PC-3 (cell line): ENCODE measurements around the gene NAV2. TPM values are rescaled to one million over a fixed set of nuclear protein-coding genes. Genes with fewer than 3 reads are reported as not detected.

Experiments
- ATAC-seq: fragments of 200-7000 bp; cut with Tn5 transposase; 2 replicates; pipeline ENCODE4 v1.9.1; 2020; ENCODE audit warnings: mild to moderate bottlenecking, moderate library complexity
- BruUV-seq: library from RNA; stranded (reverse); fragments of 400-500 nt; replicated peaks from 2 replicates; lab custom pipeline; 2021; lab: Mats Ljungman, UMichigan
- CTCF ChIA-PET: fragments of 300-600 bp; sonication (Branson Sonifier 250); formaldehyde crosslinking; loops from one replicate; lab custom pipeline; 2022; ENCODE audit warnings: antibody characterized with exemption; lab: Charles Lee
- POLR2A ChIA-PET: fragments of 300-600 bp; sonication (Branson Sonifier 250); formaldehyde crosslinking; loops from one replicate; lab custom pipeline; 2022; ENCODE audit warnings: antibody characterized with exemption; ENCODE audit not compliant: unreplicated experiment; lab: Charles Lee
- DNase-seq: peaks from one replicate; pipeline ENCODE4 v3.0.0-alpha.2; 2015
- H2AFZ ChIP-seq: fragments of 300-600 bp; sonication (generic); 2 replicates; pipeline ENCODE4 v1.6.0; 2016; ENCODE audit warnings: antibody characterized with exemption, low read length
- H3F3A ChIP-seq: fragments of 300-600 bp; sonication (generic); one replicate; pipeline ENCODE4 v1.6.0; 2017; ENCODE audit warnings: antibody characterized with exemption, low read length, control low read depth, mild to moderate bottlenecking; ENCODE audit not compliant: unreplicated experiment
- H3K27ac ChIP-seq: fragments of 300-600 bp; sonication (generic); 2 replicates; pipeline ENCODE4 v1.5.1; 2016; ENCODE audit warnings: mild to moderate bottlenecking, low read length
- H3K27me3 ChIP-seq: fragments of 300-600 bp; sonication (generic); 2 replicates; pipeline ENCODE4 v1.6.1; 2016; ENCODE audit warnings: low read length, mixed read lengths
- H3K36me3 ChIP-seq: fragments of 300-600 bp; sonication (generic); 2 replicates; pipeline ENCODE4 v1.6.1; 2016; ENCODE audit warnings: low read depth, mixed run types, low read length, mixed read lengths
- H3K4me1 ChIP-seq: fragments of 300-600 bp; sonication (generic); 2 replicates; pipeline ENCODE4 v1.5.1; 2016; ENCODE audit warnings: low read length; ENCODE audit not compliant: insufficient read depth
- H3K4me2 ChIP-seq: fragments of 300-600 bp; sonication (generic); 2 replicates; pipeline ENCODE4 v1.6.0; 2016; ENCODE audit warnings: low read length
- H3K4me3 ChIP-seq: fragments of 300-600 bp; sonication (generic); 2 replicates; pipeline ENCODE4 v1.5.1; 2016; ENCODE audit warnings: mild to moderate bottlenecking, low read length, mixed read lengths
- H3K79me2 ChIP-seq: fragments of 300-600 bp; sonication (generic); 2 replicates; pipeline ENCODE4 v1.6.1; 2017; ENCODE audit warnings: low read length, mixed read lengths
- H3K9ac ChIP-seq: fragments of 300-600 bp; sonication (generic); 2 replicates; pipeline ENCODE4 v1.6.0; 2016; ENCODE audit warnings: mild to moderate bottlenecking, low read length
- H3K9me2 ChIP-seq: fragments of 300-600 bp; sonication (generic); replicated peaks from 2 replicates; pipeline ENCODE4 v1.6.1; 2016; ENCODE audit warnings: mixed run types, low read length, mixed read lengths
- H3K9me3 ChIP-seq: fragments of 300-600 bp; sonication (generic); 2 replicates; pipeline ENCODE4 v1.6.1; 2016; ENCODE audit warnings: low read length, mixed read lengths
- H4K20me1 ChIP-seq: fragments of 300-600 bp; sonication (generic); 2 replicates; pipeline ENCODE4 v1.6.1; 2016; ENCODE audit warnings: low read length, mixed read lengths
- EZH2 ChIP-seq: fragments of 300-600 bp; sonication (generic); IDR thresholded peaks from one replicate; pipeline ENCODE4 v1.6.1; 2017; ENCODE audit warnings: antibody characterized with exemption, mild to moderate bottlenecking, low read length; ENCODE audit not compliant: unreplicated experiment
- EZH2phosphoT487 ChIP-seq: fragments of 300-600 bp; sonication (generic); IDR thresholded peaks from 2 replicates; pipeline ENCODE4 v1.6.1; 2018; ENCODE audit warnings: mild to moderate bottlenecking, antibody characterized with exemption, low read length, borderline replicate concordance
- intact Hi-C: fragments of 100-400 bp; cut with micrococcal nuclease; formaldehyde crosslinking; loops from 2 replicates; pipeline ENCODE4 v1.9.0; 2023
- total RNA-seq: library from RNA; depleted of rRNA; stranded (reverse); fragments of >200 nt; gene quantifications from 2 replicates; pipeline ENCODE4 v1.2.3, GENCODE V29; 2014
- TF ChIP-seq, protein P1 (sequence below): fragments of 300-600 bp; sonication (generic); conservative IDR thresholded peaks from 2 replicates; pipeline ENCODE4 v1.5.1; 2017; ENCODE audit warnings: antibody characterized with exemption, low read depth, mild to moderate bottlenecking, low read length

NAV2 gene
- total RNA-seq, 1 experiment from 2014 or later = 10.4 TPM

DNA sequence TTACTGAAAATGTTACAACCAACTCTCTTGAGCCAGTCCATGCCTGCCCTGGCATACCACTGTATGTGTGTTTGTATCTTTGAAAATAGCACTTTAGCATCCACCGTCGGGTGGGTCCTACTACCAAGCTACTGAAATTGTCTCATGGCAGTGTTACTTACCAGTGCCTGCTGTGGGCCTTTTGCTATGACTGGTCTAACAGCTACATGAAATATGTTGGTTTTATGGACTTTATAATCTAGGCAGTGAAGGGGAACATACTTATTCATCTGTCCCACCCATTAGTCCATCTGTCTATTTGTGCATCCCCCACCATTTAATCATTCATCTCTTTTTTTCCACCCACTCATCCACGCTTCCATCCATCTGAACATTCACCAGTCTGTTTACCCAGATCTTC, 106.0 kb downstream of the NAV2 start:
- no peak overlapping the region for H2AFZ ChIP-seq
- ATAC-seq = no peak
- H3K9ac ChIP-seq = no peak overlapping the region
- no TSS peak for BruUV-seq
- DNase-seq = no peak
- no peaks in the 10 kb centered on the region for H3K27me3 ChIP-seq
- H3K9me3 ChIP-seq = no peaks in the 10 kb centered on the region
- peaks cover 4% of the 10 kb centered on the region; the same call in 1 of the 2 replicates for H4K20me1 ChIP-seq
- no peaks in the 10 kb centered on the region for H3K36me3 ChIP-seq
- intact Hi-C loops = no loop called here
- CTCF ChIA-PET = no interaction called here
- no peaks in the 10 kb centered on the region for H3F3A ChIP-seq
- POLR2A ChIA-PET = no interaction called here
- no peaks in the 10 kb centered on the region for H3K9me2 ChIP-seq
- H3K4me2 ChIP-seq = no peak overlapping the region
- peaks cover 14% of the 10 kb centered on the region for H3K79me2 ChIP-seq
- no peak overlapping the region for H3K27ac ChIP-seq
- H3K4me1 ChIP-seq = no peaks in the 10 kb centered on the region
- no peak overlapping the region for H3K4me3 ChIP-seq
- TF ChIP-seq EZH2phosphoT487 (no peak), EZH2 (no peak)
- TF ChIP-seq, protein P1, sequence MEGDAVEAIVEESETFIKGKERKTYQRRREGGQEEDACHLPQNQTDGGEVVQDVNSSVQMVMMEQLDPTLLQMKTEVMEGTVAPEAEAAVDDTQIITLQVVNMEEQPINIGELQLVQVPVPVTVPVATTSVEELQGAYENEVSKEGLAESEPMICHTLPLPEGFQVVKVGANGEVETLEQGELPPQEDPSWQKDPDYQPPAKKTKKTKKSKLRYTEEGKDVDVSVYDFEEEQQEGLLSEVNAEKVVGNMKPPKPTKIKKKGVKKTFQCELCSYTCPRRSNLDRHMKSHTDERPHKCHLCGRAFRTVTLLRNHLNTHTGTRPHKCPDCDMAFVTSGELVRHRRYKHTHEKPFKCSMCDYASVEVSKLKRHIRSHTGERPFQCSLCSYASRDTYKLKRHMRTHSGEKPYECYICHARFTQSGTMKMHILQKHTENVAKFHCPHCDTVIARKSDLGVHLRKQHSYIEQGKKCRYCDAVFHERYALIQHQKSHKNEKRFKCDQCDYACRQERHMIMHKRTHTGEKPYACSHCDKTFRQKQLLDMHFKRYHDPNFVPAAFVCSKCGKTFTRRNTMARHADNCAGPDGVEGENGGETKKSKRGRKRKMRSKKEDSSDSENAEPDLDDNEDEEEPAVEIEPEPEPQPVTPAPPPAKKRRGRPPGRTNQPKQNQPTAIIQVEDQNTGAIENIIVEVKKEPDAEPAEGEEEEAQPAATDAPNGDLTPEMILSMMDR = no peak

DNA sequence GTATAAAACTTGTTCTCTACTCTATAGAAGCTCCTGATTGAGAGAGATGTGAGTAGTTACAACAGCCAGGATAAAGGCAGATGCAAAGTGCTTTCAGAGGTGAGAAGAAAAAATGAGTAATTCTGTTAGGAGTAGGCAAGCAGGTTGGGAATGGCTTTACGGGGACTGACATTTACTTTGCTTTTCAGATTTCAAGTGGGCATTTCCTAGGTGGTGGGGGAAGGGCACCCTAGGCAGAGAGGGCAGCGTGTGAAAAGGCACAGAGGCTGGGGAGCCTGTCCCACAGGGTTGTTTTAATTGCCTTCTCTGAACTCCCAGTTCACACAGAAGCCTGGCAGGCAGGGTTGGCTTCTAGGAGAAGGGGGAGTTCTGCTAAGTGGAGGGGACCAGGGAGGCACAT, 106.5 kb downstream of the NAV2 start:
- intact Hi-C loops = no loop called here
- CTCF ChIA-PET = no interaction called here

GRCh38 chr11:19820100-19820499, 107.5 kb downstream of the NAV2 start:
- Histone ChIP-seq H3K79me2 (peaks cover 8% of the 10 kb centered on the region), H3K27me3 (no peaks in the 10 kb centered on the region), H3K9ac (no peak overlapping the region), H3K36me3 (no peaks in the 10 kb centered on the region), H3F3A (no peaks in the 10 kb centered on the region), H3K27ac (no peak overlapping the region), H3K9me3 (no peaks in the 10 kb centered on the region), H3K9me2 (no peaks in the 10 kb centered on the region), H3K4me1 (no peaks in the 10 kb centered on the region), H3K4me3 (no peak overlapping the region), H2AFZ (no peak overlapping the region), H3K4me2 (no peak overlapping the region), H4K20me1 (peaks cover 4% of the 10 kb centered on the region; the same call in 1 of the 2 replicates)
- ATAC-seq = no peak
- POLR2A ChIA-PET = no interaction called here
- no peak for DNase-seq
- CTCF ChIA-PET = no interaction called here
- no TSS peak for BruUV-seq
- TF ChIP-seq EZH2phosphoT487 = no peak
- TF ChIP-seq EZH2 = no peak
- TF ChIP-seq, protein P1 = no peak
- intact Hi-C loops = no loop called here

More for the DNA sequence above, 106.5 kb downstream of the NAV2 start:
- Histone ChIP-seq H3K9ac (no peak overlapping the region), H3K79me2 (peaks cover 9% of the 10 kb centered on the region), H3K4me3 (no peak overlapping the region), H2AFZ (no peak overlapping the region), H3K4me1 (no peaks in the 10 kb centered on the region), H3F3A (no peaks in the 10 kb centered on the region), H3K9me3 (no peaks in the 10 kb centered on the region), H3K4me2 (no peak overlapping the region), H3K36me3 (no peaks in the 10 kb centered on the region), H3K9me2 (no peaks in the 10 kb centered on the region), H3K27me3 (no peaks in the 10 kb centered on the region), H4K20me1 (peaks cover 4% of the 10 kb centered on the region; the same call in 1 of the 2 replicates), H3K27ac (no peak overlapping the region)
- TF ChIP-seq, protein P1 = no peak
- TF ChIP-seq EZH2 = no peak
- TF ChIP-seq EZH2phosphoT487 = no peak
- BruUV-seq = no TSS peak
- no peak for DNase-seq
- no peak for ATAC-seq
- POLR2A ChIA-PET = no interaction called here
